Left lung (tissue), 10 donors: Measurements from ENCODE around the gene MFSD2B. TPM values are rescaled to one million over a fixed set of nuclear protein-coding genes. Genes with fewer than 3 reads are reported as not detected.

Experiments
- ATAC-seq: fragments of 200-7000 bp; cut with Tn5 transposase; one replicate; pipeline ENCODE4 v1.9.1; 2020; ENCODE audit warnings: moderate library complexity
- DNase-seq, 4 donors: peaks; one replicate each; pipeline ENCODE4 v3.0.0-alpha.2; 2013 to 2020
- H3K27ac ChIP-seq, 2 donors: fragments of 200-600 bp; sonication (generic) in 1 of 2; one replicate each; pipeline versions ENCODE4 v1.5.0 to v1.8.0; 2020 to 2021
- H3K27me3 ChIP-seq, 2 donors: fragments of 200-600 bp; sonication (generic) in 1 of 2; one replicate each; pipeline versions ENCODE4 v1.5.0 to v1.8.0; 2020 to 2021
- H3K36me3 ChIP-seq, 2 donors: fragments of 200-600 bp; sonication (generic) in 1 of 2; one replicate each; pipeline versions ENCODE4 v1.5.0 to v1.8.0; 2020 to 2021
- H3K4me1 ChIP-seq, 2 donors: fragments of 200-600 bp; one replicate each; pipeline ENCODE4 v1.8.0; 2021
- H3K4me3 ChIP-seq, 2 donors: fragments of 200-600 bp; sonication (generic) in 1 of 2; one replicate each; pipeline versions ENCODE4 v1.5.0 to v1.8.0; 2020 to 2021; ENCODE audit warnings: mild to moderate bottlenecking in 1 of 2
- H3K9me3 ChIP-seq, 2 donors: fragments of 200-600 bp; sonication (generic) in 1 of 2; one replicate each; pipeline versions ENCODE4 v1.5.0 to v1.8.0; 2020 to 2021
- intact Hi-C, 2 donors: fragments of 100-400 bp; cut with DNase I; formaldehyde crosslinking; loops; one replicate each; pipeline versions ENCODE4 v1.11.2 to v1.14.2; 2022
- polyA plus RNA-seq, 6 donors: library from polyadenylated mRNA; unstranded; fragments of 120-200 nt; gene quantifications; one replicate each; pipeline ENCODE4 v1.2.1, GENCODE V29; 2013; ENCODE audit not compliant: insufficient read length in 6 of 6
- total RNA-seq, 2 donors: library from RNA; stranded (reverse); fragmentation: NEBNext Ultra II Directional; extraction: Animal tissue kit (Norgen Biotek cat#: 25700); gene quantifications; one replicate each; pipeline ENCODE4 v1.2.1, GENCODE V29; 2021
- TF ChIP-seq, protein P1 (sequence below), 2 donors: fragments of 200-600 bp; sonication (generic) in 1 of 2; IDR thresholded peaks; one replicate each; pipeline versions ENCODE4 v1.5.0 to v1.8.0; 2021; ENCODE audit warnings: antibody characterized with exemption in 2 of 2
- donor health status: DM: no; HTN: yes; CAD: no.
- donor health status: DM: no; HTN: no; CAD: no.

The MFSD2B gene
- total and polyA plus RNA-seq, 8 donors: 0.26 to 5.4 (median 4.4) TPM

DNA sequence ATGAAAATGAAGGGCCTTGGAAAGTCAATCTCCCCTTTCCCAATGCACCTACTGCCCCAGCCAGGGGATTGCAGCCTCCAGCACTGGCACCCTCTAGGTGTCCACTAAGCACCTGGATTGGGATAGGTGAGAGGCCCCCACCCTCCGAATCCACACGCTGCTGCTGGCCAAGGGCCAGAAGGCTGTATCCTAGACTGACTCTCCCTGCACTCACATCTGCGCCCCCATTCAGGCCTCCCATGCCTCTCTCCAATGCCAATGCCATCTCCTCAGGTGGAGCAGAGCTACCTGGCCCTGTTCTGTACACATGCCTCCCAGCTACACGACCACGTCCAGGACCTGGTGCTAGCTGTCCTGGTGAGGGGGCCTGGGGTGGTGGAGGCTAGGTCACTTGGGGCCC lies 9.8 kb downstream of the MFSD2B start:
- H3K9me3 ChIP-seq: no peaks in the 10 kb centered on the region
- H3K36me3 ChIP-seq: peaks cover 0 to 21% of the 10 kb centered on the region in 2 donors
- H3K27me3 ChIP-seq: no peaks in the 10 kb centered on the region
- no peak for DNase-seq
- no peaks in the 10 kb centered on the region for H3K4me1 ChIP-seq
- intact Hi-C loops: no loop called here
- TF ChIP-seq, protein P1, sequence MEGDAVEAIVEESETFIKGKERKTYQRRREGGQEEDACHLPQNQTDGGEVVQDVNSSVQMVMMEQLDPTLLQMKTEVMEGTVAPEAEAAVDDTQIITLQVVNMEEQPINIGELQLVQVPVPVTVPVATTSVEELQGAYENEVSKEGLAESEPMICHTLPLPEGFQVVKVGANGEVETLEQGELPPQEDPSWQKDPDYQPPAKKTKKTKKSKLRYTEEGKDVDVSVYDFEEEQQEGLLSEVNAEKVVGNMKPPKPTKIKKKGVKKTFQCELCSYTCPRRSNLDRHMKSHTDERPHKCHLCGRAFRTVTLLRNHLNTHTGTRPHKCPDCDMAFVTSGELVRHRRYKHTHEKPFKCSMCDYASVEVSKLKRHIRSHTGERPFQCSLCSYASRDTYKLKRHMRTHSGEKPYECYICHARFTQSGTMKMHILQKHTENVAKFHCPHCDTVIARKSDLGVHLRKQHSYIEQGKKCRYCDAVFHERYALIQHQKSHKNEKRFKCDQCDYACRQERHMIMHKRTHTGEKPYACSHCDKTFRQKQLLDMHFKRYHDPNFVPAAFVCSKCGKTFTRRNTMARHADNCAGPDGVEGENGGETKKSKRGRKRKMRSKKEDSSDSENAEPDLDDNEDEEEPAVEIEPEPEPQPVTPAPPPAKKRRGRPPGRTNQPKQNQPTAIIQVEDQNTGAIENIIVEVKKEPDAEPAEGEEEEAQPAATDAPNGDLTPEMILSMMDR (IDR thresholded peaks at IDR 0.05): no peak
- no peak for ATAC-seq
- H3K27ac ChIP-seq: no peak overlapping the region
- no peak overlapping the region for H3K4me3 ChIP-seq

DNA sequence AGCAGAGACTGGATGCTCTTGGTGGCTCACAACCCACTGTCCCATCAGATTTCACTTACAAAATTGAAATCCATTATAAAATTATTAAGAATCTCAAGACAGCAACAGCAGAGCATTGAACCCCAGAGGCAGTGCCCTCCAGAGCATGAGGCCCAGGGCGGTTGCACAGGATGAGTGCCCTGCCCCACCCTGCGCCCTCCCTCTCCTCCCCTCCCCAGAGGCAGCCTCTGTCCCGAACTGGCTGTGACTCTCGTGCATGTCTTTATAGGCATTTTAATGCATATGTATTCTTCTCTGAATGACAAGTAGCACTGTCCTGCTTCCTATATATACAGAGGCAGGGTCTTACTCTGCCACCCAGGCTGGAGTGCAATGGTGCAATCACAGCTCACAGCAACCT lies 10.4 kb downstream of the MFSD2B start:
- no peak for DNase-seq
- no peak for ATAC-seq
- no peak overlapping the region for H3K4me3 ChIP-seq
- no peak overlapping the region for H3K27ac ChIP-seq
- intact Hi-C loops: no loop called here
- H3K27me3 ChIP-seq: no peaks in the 10 kb centered on the region
- no peaks in the 10 kb centered on the region for H3K9me3 ChIP-seq
- H3K4me1 ChIP-seq: no peaks in the 10 kb centered on the region
- peaks cover 0 to 26% of the 10 kb centered on the region in 2 donors for H3K36me3 ChIP-seq
- TF ChIP-seq, protein P1 (IDR thresholded peaks at IDR 0.05): no peak

DNA sequence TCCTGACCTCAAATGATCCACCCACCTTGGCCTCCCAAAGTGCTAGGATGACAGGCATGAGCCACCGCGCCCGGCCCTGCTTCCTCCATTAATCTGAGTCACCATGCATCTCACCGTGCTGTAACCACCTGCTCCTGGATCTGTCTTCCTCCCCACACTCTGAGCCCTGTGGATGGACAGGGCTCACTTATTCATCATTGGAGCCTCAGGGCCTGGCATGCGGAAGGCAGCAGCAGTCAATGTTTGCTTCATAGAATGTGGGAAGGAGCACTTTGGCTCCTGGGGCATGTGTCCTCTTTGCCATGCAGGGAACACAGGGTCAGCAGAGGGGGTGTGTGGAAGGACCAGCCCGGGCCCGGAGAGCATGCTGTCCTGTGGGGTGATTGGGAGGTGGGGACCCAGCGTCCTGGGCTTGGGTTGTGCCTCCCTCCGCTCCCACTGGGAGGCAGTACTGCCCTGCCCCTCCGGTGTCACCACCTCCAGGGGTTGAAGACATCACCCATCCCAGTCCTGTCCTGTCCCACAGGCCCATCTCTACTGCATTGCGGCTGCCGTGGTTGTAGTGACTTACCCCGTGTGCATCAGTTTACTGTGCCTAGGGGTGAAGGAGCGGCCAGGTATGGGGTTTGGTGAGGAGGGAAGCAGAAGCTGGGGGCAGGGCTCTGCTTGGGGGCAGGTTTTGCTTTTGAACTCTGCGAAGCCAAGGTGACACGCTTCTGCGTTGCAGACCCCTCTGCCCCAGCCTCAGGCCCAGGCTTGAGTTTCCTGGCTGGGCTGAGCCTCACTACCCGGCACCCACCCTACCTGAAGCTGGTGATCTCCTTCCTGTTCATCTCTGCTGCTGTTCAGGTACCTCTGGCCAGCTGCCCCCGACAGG lies 11.5 kb downstream of the MFSD2B start:
- intact Hi-C loops: no loop called here
- Histone ChIP-seq H3K4me3 (no peak overlapping the region), H3K4me1 (no peaks in the 10 kb centered on the region), H3K36me3 (peaks cover 0 to 33% of the 10 kb centered on the region in 2 donors), H3K27ac (no peak overlapping the region), H3K9me3 (no peaks in the 10 kb centered on the region), H3K27me3 (no peaks in the 10 kb centered on the region)
- TF ChIP-seq, protein P1 (IDR thresholded peaks at IDR 0.05): peak in 1 of 2 donors; percentile 23
- DNase-seq (no peak), ATAC-seq (peak; percentile 47)

- intact Hi-C loops: no loop called here
- no peak for DNase-seq
- H3K27ac ChIP-seq: no peak overlapping the region
- H3K36me3 ChIP-seq: peaks cover 0 to 43% of the 10 kb centered on the region in 2 donors
- no peak for ATAC-seq
- TF ChIP-seq, protein P1 (IDR thresholded peaks at IDR 0.05): no peak
- H3K4me1 ChIP-seq: no peaks in the 10 kb centered on the region
- H3K4me3 ChIP-seq: no peak overlapping the region
- no peaks in the 10 kb centered on the region for H3K27me3 ChIP-seq
- H3K9me3 ChIP-seq: no peaks in the 10 kb centered on the region
These were observed 12.6 kb downstream of the MFSD2B start for GRCh38 chr2:24022324-24022974.

DNA sequence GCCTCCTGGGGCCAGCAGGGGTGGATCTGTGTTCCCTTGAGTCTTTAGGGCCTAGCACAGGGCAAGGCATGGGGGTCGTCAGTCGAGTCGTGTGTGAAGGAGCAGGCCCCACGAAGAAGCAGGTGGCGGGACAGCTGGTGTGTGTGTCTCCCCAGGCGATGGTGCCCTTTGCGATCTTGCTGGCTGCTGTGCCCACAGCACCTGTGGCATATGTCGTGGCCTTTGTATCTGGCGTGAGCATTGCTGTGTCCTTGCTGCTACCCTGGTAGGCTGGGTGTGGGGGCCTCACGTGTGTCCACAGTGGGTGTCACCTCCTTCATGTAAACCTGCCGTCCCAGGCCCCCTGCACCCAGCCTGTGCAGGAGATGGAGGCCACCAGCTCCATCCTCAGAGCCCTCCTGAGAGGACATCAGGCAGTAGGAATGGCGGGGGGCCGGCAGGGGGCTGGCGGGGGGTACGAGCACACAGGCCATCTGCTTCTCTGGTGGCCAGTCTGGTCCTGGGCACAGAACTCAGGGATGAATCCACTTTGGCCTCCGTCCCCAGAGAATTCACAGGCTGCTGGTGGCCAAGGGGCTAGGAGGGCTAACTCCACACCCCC lies 13.2 kb downstream of the MFSD2B start:
- H3K36me3 ChIP-seq: peaks cover 0 to 48% of the 10 kb centered on the region in 2 donors
- no peak overlapping the region for H3K27ac ChIP-seq
- no peaks in the 10 kb centered on the region for H3K27me3 ChIP-seq
- DNase-seq (peak in 1 of 4 donors; percentile 38), ATAC-seq (no peak)
- H3K4me1 ChIP-seq: no peaks in the 10 kb centered on the region
- H3K9me3 ChIP-seq: no peaks in the 10 kb centered on the region
- intact Hi-C loops: no loop called here
- TF ChIP-seq, protein P1 (IDR thresholded peaks at IDR 0.05): no peak
- no peak overlapping the region for H3K4me3 ChIP-seq
